ELR (cell line): Measurements from ENCODE around the gene C12orf57.
A peak's percentile ranks its signal among the peaks of the same experiment; 100 is the strongest.

Experiments
- DNase-seq: peaks from one replicate; pipeline ENCODE4 v3.0.0-alpha.2; 2015; ENCODE audit warnings: low read depth

Gene C12orf57

GRCh38 chr12:6965026-6965661 is 21.3 kb downstream of the C12orf57 start:
- peak; percentile 83 for DNase-seq

DNA sequence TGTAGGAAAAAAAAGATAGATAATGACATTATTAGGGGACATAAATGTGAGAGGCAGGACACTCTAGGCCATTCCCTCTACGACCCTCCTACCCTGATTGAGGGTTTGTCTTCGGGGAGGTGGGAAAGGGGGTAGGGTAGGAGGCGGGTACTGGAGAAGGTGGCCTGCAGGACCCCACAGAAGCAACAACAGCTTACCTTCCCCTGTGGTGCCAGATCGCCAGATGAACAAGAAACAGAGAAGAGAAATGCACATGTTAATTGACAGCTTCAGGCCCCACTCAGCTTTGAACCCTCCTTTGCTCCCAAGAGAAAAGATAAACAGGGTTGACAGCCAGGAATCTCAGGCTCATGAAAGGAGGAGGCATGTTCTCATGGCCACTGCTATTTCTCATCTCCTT is 21.9 kb downstream of the C12orf57 start:
- no peak for DNase-seq

DNA sequence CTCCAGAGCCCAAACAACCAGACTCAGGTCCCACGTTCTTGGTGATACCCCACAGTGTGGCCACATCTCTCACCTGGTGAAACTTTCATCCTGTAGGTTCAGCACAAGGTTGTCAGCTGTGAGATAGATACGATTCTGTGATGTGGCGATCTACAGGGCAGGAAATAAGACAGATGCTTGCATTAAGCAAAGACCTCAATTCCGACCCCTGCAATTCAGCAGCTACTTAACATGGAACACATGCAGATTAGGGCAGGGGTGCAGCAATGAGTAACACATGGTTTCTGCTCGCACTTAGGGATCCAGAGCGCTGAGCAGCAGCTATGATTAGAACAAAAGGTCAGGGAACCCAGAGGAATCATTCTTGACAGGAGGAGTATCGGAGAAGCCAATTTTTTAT is 22.5 kb downstream of the C12orf57 start:
- no peak for DNase-seq

DNA sequence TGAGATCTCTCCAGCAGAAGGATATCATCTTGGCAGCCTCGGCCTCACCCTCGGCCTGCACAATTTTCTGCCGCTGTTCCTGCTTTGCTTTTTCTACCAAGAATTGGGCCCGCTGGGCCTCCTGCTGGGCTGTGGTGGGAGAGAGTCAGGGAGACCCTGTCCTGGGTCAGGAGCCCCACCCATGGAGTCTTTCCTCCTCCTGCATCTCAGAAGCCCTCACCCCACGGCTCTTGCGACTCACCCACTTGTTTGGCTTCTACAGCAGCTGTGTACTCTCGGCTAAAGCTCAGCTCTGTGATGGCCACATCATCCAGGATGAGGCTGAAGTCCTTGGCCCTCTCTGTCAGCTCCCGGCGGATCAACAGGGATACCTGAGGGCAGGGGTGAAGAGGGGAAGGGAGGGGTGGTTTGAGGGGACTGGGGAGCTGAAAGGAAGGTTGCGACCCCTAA is 23.9 kb downstream of the C12orf57 start:
- no peak for DNase-seq

DNA sequence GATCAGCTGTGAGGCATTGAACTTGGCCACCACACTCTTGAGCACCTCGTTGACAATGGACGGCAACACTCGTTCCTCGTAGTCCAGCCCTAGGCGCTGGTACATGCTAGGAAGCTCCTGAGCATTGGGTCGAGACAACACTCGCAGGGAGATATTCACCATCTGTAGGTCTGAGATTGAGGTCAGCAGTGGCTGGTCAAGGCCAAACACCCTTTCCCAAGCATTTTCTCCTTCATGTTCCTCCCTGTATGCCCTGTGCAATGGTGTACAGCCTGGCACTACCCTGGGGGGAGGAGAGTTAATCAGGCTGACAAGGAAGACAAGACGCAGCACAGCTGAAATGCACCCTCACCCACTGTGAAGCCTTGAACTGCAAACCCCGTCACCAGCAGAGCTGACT is 24.6 kb downstream of the C12orf57 start:
- no peak for DNase-seq

- no peak for DNase-seq
These were observed 26.3 kb downstream of the C12orf57 start for GRCh38 chr12:6970096-6970527.

DNA sequence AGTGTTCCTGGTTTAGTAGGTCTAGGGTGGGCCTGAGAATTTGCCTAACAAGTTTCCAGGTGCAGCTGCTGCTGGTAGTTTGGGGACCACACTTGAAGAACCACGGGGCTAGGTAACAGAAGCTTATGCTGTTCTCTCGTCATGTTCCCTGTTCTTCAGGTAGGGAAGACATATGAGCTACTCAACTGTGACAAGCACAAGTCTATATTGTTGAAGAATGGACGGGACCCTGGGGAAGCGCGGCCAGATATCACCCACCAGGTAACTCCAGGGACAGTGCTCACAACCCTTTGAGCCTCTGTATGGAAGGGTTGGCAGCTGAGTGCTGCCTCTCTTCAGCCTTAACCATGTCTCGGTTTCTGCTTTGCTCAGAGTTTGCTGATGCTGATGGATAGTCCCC is 30.4 kb downstream of the C12orf57 start:
- DNase-seq = no peak

GRCh38 chr12:6975297-6976032 is 31.6 kb downstream of the C12orf57 start:
- no peak for DNase-seq

GRCh38 chr12:6977653-6978052 is 33.8 kb downstream of the C12orf57 start:
- no peak for DNase-seq

GRCh38 chr12:6978188-6978587 is 34.4 kb downstream of the C12orf57 start:
- DNase-seq = no peak

DNA sequence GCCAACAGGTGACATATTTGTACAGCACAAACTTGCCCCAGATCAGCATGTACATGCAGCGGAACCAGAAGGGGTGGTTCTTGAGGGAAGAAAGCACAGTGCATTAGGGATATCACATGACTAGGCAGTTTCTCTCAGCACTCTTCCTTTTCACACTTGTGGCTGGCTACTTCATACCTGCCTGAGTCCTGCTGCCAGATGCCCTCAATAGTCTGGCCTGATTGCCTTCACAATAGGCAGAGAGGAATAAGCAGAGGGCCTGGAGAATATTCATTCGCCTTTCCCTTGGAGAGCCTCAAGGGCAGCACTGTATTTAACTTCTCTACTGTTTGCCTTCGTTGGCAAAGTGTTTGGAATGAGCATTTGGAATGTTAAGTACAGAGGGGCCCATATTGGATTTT is 34.8 kb downstream of the C12orf57 start:
- no peak for DNase-seq

- DNase-seq = no peak
These were observed 35.2 kb downstream of the C12orf57 start for GRCh38 chr12:6979021-6979420.

- DNase-seq = no peak
These were observed 35.6 kb downstream of the C12orf57 start for GRCh38 chr12:6979453-6979852.

DNA sequence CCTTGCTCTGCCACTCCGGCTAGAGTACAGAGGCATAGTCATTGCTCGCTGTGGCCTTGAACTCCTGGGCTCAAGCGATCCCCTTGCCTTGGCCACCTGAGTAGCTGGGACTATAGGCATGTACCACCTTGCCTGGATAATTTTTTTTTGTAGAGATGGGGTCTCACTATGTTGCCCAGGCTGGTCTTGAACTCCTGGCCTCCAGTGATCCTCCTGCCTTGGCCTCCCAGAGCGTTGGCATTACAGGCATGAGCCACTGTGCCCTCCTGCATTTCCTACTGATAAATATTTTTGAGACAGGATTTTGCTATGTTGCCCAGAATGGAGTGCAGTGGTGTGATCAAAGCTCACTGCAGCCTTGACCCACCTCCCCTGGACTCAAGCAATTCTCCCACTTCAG is 36.3 kb downstream of the C12orf57 start:
- DNase-seq = no peak

GRCh38 chr12:6980740-6981139 is 36.9 kb downstream of the C12orf57 start:
- peak; percentile 13 for DNase-seq

- DNase-seq = no peak
These were observed 37.6 kb downstream of the C12orf57 start for GRCh38 chr12:6981152-6982052.

- no peak for DNase-seq
These were observed 38.7 kb downstream of the C12orf57 start for GRCh38 chr12:6982532-6982931.

DNA sequence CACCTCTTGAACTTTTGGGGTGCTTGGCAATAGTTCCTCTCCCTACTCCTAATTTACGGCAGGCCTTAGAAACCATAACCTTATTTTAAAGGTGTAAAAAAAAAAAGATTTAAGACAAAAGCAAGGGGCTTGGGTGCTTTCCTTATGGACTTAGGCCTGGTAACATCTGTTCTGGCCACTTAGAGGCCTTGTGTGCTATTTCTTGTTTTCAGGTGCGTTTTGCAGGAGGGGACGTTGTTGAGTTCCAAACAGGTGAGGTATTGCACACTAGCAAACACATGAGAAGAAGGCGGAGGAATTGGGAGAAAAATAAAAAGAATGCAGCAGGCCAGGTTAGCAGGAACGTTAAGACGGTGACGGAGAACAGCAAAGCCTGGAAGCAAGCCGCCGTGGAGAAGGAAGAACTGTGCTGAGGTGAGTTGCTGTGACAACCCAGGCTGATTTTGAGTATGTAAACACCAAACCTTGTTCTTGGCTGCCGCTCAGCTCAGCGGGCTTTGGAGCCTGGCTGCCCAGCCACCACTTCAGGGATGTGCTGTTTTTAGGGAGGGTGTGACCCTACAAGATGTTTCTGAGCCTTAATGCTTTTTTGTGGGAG is 44.2 kb downstream of the C12orf57 start:
- DNase-seq = no peak
